Uterus (tissue), 2 donors: ENCODE measurements around the gene L1CAM.

Experiments used
- POLR2A ChIP-seq, 2 donors: fragments of 450-650 bp; IDR thresholded peaks; one replicate each; pipeline ENCODE4 v1.6.1; 2016; ENCODE audit warnings: antibody characterized with exemption in 2 of 2, mild to moderate bottlenecking in 1 of 2, moderate library complexity in 1 of 2
- TF ChIP-seq, protein P1 (sequence below), 4 experiments: fragments of 200-600 bp in 2 of 4; fragments of 450-650 bp in 2 of 4; sonication (generic) in 2 of 4; IDR thresholded peaks; one replicate each; pipeline ENCODE4 v1.5.1; 2016 to 2019; ENCODE audit warnings: antibody characterized with exemption in 4 of 4, mild to moderate bottlenecking in 2 of 4, moderate library complexity in 1 of 4

DNA sequence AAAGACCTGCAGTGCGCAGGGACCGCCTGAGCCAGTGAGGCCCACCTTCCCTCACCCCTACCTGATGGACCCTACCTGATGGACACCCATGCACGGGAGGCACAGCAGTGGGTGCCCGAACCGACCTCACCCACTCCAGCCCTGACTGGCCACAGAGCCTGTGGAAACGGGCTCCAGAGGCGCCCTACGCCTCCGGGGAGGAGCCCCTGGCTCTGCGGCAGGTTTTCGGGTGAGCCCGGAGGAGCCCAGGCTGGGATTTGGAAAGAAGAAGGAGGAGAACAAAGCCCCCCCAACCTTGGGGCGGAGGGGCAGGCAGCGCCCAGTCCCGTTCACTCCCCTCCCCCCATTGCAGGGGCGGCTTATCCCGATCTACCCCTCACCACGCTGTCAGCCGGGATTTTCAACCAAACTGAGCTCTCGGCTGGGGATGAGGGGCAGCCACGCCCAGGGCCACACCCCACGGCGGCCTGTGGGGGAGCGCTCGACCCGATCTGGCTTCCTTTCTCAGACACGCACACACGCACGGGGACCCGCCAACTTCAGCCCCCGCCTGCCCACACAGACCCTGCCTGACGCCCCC, 675 bp downstream of the L1CAM start:
- TF ChIP-seq, protein P1, sequence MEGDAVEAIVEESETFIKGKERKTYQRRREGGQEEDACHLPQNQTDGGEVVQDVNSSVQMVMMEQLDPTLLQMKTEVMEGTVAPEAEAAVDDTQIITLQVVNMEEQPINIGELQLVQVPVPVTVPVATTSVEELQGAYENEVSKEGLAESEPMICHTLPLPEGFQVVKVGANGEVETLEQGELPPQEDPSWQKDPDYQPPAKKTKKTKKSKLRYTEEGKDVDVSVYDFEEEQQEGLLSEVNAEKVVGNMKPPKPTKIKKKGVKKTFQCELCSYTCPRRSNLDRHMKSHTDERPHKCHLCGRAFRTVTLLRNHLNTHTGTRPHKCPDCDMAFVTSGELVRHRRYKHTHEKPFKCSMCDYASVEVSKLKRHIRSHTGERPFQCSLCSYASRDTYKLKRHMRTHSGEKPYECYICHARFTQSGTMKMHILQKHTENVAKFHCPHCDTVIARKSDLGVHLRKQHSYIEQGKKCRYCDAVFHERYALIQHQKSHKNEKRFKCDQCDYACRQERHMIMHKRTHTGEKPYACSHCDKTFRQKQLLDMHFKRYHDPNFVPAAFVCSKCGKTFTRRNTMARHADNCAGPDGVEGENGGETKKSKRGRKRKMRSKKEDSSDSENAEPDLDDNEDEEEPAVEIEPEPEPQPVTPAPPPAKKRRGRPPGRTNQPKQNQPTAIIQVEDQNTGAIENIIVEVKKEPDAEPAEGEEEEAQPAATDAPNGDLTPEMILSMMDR (IDR thresholded peaks at IDR 0.05) = no peak
- TF ChIP-seq POLR2A (IDR thresholded peaks at IDR 0.05) = no peak
